Rectal smooth muscle tissue (tissue), 1 donor: Measurements from ENCODE around the gene COL4A6.

Experiments used
- H3K27ac ChIP-seq: one replicate; pipeline ENCODE4 v1.7.0; 2013; ENCODE audit warnings: low read depth, low read length, inconsistent platforms
- H3K27me3 ChIP-seq: one replicate; pipeline ENCODE4 v1.7.0; 2013; ENCODE audit warnings: low read length; ENCODE audit not compliant: control insufficient read depth, insufficient read depth
- H3K36me3 ChIP-seq: one replicate; pipeline ENCODE4 v1.7.0; 2013; ENCODE audit warnings: low read length; ENCODE audit not compliant: control insufficient read depth, insufficient read depth
- H3K4me1 ChIP-seq: one replicate; pipeline ENCODE4 v1.7.0; 2013; ENCODE audit warnings: low read length; ENCODE audit not compliant: control insufficient read depth, insufficient read depth
- H3K4me3 ChIP-seq: one replicate; pipeline ENCODE4 v1.7.0; 2013; ENCODE audit warnings: low read length
- H3K9ac ChIP-seq: one replicate; pipeline ENCODE4 v1.7.0; 2013; ENCODE audit warnings: low read length

Gene COL4A6

DNA sequence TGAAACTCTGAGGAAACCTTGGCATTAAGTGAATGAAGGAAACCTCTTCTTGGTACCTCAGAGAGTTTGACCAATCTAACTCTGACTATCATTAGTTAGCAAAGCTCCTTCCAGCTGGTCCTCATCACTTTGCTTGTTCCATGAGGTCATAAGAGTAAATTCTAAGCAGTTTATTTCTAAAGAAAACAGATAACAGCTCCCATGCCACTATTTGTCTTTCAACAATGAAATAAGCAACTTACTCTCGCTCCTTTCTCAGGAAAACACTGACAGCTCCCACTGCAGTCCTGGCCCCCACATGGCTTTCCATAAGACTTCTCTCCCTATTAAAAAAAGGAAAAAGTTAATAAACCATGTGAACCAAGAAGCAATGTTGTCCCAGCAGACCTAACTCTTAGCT lies 127.7 kb downstream of the COL4A6 start:
- Histone ChIP-seq H3K4me1 (no peaks in the 10 kb centered on the region), H3K27me3 (no peaks in the 10 kb centered on the region), H3K27ac (no peak overlapping the region), H3K36me3 (no peaks in the 10 kb centered on the region), H3K4me3 (no peak overlapping the region), H3K9ac (no peak overlapping the region)

DNA sequence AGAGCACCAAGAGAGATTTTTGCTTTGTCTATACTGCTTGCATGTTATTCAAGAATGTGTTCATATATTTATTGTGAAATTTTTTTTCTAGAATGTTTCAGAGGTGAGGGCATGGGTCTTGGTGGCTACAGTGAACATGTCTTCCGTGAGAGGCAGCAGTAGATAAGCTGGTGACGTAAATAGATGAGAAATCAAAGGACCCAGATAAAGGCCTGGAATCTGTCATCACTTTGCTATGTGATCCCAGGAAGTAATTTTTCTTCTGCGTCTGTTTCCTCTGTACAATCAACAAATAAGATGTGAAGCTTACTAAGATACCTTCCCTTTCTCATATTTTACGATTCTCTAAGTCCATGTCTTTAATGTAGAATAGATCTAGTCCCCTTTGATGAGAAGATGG lies 129.1 kb downstream of the COL4A6 start:
- no peaks in the 10 kb centered on the region for H3K4me1 ChIP-seq
- no peak overlapping the region for H3K9ac ChIP-seq
- no peaks in the 10 kb centered on the region for H3K27me3 ChIP-seq
- H3K27ac ChIP-seq = no peak overlapping the region
- no peaks in the 10 kb centered on the region for H3K36me3 ChIP-seq
- H3K4me3 ChIP-seq = no peak overlapping the region

DNA sequence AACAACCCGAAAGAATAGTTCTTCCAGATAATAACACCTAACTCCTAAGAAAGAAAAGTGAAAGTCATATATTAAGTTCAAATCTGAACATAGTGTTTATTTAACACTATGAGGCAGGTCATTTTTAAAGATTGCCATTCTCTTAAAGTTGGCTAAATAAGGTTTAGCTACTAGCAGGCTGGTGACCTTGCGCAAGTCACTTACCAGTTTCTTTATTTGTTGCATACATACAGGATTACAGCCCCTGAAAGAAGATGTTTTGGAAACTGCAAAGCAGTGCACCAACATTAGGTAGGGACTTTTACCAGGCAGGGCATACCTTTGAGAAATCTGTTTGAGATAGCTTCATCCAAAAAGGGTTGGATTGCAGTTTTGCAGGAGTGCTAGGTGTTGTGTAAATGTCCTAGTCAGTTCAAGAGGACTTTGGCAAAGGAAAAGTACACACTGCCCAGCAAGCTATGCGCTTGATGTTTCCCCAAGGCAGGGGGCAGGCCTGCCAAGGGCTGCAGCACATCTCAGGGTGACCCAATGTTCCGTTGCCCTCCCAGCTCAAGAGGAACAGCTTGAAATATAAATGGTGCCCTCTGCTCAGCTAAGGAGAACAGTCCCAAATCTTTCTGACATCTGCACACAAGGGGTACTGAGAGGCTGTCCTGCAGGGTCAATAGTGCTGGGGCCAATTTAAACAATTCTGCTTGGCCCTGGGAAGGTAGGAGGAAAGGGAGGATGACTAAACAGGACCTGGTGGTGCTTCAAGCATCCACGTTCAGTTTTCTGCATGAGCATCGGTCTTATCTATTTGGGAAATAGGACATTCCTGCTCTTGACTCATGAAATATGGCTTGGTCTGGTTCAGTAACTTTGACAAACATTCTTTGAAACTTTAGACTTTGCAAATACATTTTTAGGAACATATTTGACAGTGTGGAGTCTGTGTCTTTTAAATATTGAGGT lies 130.8 kb downstream of the COL4A6 start:
- no peaks in the 10 kb centered on the region for H3K4me1 ChIP-seq

DNA sequence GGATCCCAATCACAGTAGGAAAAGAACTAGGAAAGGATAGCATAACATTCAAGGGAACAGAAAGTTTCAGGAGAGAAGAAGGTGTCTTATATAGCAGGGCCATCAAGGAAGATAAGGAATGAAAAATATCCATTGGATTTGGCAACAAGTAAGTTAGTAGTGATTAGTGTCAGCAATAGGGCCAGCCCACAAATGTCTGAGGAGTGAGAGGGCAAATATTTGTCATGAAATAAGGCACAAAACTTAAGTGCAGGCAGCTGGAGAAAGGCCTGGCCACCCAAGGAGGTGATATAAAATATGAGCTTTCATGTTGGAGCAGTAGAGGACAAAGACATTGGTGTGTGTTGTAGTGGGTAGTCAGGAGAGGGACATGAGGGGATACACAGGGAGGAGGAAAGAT lies 132.1 kb downstream of the COL4A6 start:
- Histone ChIP-seq H3K4me1 (no peaks in the 10 kb centered on the region), H3K36me3 (no peaks in the 10 kb centered on the region), H3K9ac (no peak overlapping the region), H3K27ac (no peak overlapping the region), H3K27me3 (no peaks in the 10 kb centered on the region), H3K4me3 (no peak overlapping the region)

More for the DNA sequence above, 130.8 kb downstream of the COL4A6 start:
- H3K36me3 ChIP-seq = no peaks in the 10 kb centered on the region
- no peak overlapping the region for H3K27ac ChIP-seq
- H3K27me3 ChIP-seq = no peaks in the 10 kb centered on the region
- H3K4me3 ChIP-seq = no peak overlapping the region
- H3K9ac ChIP-seq = no peak overlapping the region

DNA sequence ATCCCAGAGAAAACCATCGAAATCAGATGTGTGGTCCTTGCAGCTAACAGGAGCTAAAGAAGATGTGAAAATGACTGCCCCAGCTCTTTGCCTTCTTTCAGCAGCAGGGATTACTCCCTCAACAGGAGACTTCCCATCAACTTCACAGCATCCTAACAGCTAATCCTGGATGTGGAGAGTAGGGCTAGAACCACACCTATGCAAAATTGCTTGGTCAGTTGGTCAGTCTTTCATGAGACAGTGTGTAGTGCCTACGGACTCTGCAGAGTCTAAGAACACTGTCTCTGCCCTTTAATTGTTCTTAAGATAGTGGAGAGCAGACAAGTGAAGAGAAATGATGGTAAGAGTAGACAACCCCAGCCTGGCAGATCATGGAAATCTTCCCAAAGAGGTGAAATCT lies 133.5 kb downstream of the COL4A6 start:
- Histone ChIP-seq H3K9ac (no peak overlapping the region), H3K4me3 (no peak overlapping the region), H3K4me1 (no peaks in the 10 kb centered on the region), H3K27me3 (no peaks in the 10 kb centered on the region), H3K27ac (no peak overlapping the region), H3K36me3 (no peaks in the 10 kb centered on the region)

DNA sequence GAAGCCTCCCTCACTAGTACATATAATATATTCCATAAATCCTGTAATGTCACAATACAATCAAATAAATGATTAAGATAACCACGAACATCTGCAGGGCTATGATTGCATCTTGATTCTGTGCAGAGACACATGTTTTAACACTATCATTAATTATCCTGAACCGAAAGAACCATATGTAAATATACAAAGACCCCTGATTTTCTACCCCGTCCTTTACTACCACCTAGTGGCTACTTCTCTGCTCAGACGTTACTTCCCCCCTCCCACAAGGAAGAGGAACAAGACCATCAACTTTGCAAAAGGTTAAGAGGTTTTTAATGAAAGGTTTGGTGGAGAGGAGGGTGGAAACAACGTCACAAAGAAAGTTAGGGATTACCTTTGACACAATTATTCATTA lies 134.0 kb downstream of the COL4A6 start:
- H3K4me3 ChIP-seq = no peak overlapping the region
- H3K27me3 ChIP-seq = no peaks in the 10 kb centered on the region
- H3K9ac ChIP-seq = no peak overlapping the region
- no peaks in the 10 kb centered on the region for H3K36me3 ChIP-seq
- no peaks in the 10 kb centered on the region for H3K4me1 ChIP-seq
- no peak overlapping the region for H3K27ac ChIP-seq

DNA sequence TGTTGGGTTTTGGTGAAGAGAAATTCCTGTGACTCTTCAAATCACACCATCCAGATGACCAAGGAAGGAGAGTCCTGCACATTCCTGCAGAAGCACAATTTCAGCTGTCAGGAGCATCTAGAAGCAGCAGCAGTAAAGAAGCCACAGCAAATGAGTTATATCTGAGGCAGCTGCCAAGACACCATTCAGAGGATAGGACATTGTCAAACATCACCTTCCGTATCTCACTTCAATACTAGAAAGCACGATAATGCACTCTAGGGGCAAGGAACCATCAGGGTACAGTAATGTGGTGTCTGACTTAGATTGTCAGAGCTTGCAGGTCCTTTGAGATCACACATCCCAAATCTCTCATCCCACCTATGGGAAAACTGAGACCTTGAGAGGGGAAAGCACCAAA lies 134.5 kb downstream of the COL4A6 start:
- H3K27me3 ChIP-seq = no peaks in the 10 kb centered on the region
- no peak overlapping the region for H3K9ac ChIP-seq
- no peak overlapping the region for H3K27ac ChIP-seq
- no peak overlapping the region for H3K4me3 ChIP-seq
- H3K36me3 ChIP-seq = no peaks in the 10 kb centered on the region
- H3K4me1 ChIP-seq = no peaks in the 10 kb centered on the region

DNA sequence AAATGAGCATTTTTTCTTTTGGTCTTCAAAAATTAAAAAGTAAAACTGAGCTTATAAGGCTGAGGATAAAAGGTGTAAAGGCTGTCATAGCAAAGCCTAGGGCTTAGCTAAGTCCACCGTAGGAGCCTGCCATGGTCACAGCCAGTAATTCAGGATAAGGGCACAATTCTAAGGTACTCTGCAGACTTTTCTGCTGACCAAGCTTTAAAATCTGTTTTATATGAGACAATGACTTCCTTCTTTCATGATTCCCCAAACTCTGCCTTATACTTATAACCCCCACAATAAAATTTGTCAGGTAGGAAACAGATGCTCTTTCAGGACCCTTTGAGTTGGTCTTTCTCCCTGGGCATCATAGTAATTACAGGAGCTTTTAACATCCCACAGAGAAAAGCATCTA lies 138.5 kb downstream of the COL4A6 start:
- no peaks in the 10 kb centered on the region for H3K36me3 ChIP-seq
- no peak overlapping the region for H3K27ac ChIP-seq
- H3K4me3 ChIP-seq = no peak overlapping the region
- no peak overlapping the region for H3K9ac ChIP-seq
- no peaks in the 10 kb centered on the region for H3K27me3 ChIP-seq
- no peaks in the 10 kb centered on the region for H3K4me1 ChIP-seq

DNA sequence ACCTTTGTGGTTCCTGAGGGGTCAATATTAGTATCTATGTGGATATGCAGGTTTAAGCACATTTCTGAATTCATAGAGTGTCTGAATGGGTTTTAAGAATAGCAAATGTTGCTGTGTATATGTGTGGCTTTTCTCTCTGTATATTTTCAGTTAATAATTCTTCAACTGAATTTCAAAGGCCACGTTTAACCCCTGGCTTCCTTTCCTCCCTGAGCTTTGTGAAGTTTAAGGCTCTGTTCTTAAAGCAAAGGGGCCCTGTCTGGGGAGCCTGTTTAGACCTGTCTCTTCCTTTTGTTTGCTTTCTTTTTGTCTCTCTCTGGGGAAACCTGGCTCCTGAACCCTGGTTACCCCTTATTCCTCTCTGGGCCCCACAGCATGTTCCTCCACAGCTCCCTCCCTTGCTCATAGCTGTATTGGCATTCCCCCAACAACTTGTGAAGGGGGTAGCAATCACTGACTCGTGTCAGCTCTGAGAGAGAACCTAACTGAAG lies 139.1 kb downstream of the COL4A6 start:
- H3K9ac ChIP-seq = no peak overlapping the region
- no peak overlapping the region for H3K27ac ChIP-seq
- no peaks in the 10 kb centered on the region for H3K36me3 ChIP-seq
- no peaks in the 10 kb centered on the region for H3K4me1 ChIP-seq
- no peaks in the 10 kb centered on the region for H3K27me3 ChIP-seq
- no peak overlapping the region for H3K4me3 ChIP-seq

DNA sequence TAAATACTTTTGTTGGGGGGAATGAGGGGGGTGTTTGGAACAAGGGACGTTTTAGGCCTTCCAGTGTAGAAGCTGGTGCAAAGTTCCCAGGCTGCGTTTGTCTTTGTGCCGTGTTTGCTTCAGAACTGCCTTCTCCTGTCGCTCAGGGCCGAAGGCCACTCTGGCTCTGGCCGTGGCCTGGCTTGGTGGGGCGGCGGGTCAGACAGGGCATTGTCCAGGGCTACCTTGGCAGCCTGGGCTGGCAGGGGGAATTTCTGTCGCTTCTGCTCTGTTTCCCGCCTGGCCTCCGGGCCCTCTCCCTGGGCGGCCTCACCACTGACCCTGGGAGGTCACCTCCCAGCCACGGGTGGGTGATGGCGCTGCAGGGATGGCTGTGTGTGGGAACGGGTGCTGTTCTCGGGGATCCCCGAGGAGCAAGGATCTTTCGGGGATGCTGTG lies 140.0 kb downstream of the COL4A6 start:
- H3K27ac ChIP-seq = no peak overlapping the region
- H3K36me3 ChIP-seq = no peaks in the 10 kb centered on the region
- no peaks in the 10 kb centered on the region for H3K4me1 ChIP-seq
- H3K27me3 ChIP-seq = no peaks in the 10 kb centered on the region
- H3K9ac ChIP-seq = no peak overlapping the region
- no peak overlapping the region for H3K4me3 ChIP-seq

DNA sequence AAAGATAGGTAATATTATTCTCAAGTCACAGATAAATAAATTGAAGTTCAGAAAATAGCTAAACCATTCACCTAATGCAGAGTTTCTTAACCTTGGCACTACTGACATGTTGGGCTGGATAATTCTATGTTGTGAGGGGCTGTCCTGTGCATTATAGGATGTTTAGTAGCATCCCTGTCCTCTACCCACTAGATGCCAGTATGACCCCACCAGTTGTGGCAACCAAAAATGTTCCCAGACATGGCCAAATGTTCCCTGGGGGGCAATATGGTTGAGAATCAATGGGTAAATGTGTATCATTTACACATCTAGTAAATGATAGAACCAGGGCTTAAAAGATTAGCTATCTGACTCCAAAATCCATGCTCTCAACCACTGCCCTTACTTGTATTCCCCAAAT lies 140.9 kb downstream of the COL4A6 start:
- no peaks in the 10 kb centered on the region for H3K4me1 ChIP-seq
- no peak overlapping the region for H3K27ac ChIP-seq
- H3K9ac ChIP-seq = no peak overlapping the region
- no peaks in the 10 kb centered on the region for H3K27me3 ChIP-seq
- no peaks in the 10 kb centered on the region for H3K36me3 ChIP-seq
- no peak overlapping the region for H3K4me3 ChIP-seq

DNA sequence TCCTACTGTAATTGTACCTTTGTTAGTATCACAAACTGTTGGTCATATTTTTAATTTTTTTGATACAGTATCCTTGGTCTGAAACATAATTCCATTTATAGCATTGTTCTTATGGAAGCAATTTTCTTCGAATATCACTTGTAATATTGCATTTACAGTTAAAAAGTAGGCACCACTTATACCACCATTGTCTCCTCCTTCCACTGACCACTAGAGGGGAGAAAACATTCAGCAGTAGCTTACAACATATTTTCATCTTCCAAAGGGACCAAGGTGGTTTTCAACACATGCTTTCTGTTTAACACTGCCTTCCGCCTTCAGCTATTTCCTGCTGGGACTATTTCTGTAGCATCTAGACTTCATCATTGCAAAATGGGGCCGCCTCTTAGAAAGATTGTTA lies 146.2 kb downstream of the COL4A6 start:
- no peaks in the 10 kb centered on the region for H3K4me1 ChIP-seq
- no peaks in the 10 kb centered on the region for H3K27me3 ChIP-seq

DNA sequence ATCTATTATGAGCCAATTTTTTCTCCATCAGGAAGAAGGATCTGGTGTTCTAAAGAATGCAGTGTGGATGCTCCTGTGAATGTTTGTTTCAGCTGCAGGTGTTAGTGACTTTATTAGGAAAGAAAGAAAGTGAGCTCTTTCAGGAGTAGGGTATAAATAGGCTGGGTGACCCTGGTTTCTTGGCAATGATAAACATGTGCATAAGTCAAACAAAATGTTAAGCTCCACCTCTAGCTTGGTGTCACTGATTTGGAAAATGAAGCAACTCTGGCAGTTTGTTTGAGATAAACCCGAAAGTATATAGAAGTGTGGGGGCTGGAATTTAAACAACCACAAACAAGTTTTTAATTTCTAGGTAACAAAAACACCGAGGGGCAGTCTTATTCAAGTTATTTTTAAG lies 152.3 kb downstream of the COL4A6 start:
- Histone ChIP-seq H3K27me3 (no peaks in the 10 kb centered on the region), H3K4me1 (no peaks in the 10 kb centered on the region), H3K36me3 (no peaks in the 10 kb centered on the region), H3K4me3 (no peak overlapping the region), H3K27ac (no peak overlapping the region), H3K9ac (no peak overlapping the region)

More for the DNA sequence above, 146.2 kb downstream of the COL4A6 start:
- H3K36me3 ChIP-seq = no peaks in the 10 kb centered on the region
- H3K4me3 ChIP-seq = no peak overlapping the region
- H3K27ac ChIP-seq = no peak overlapping the region
- H3K9ac ChIP-seq = no peak overlapping the region
